SKM-1 (cell line): ENCODE data around the gene AHRR.

ENCODE experiments used
- DNase-seq: peaks from one replicate; lab custom pipeline; 2025; ENCODE audit not compliant: unreplicated experiment; lab: John Stamatoyannopoulos, UW

Gene AHRR

DNA sequence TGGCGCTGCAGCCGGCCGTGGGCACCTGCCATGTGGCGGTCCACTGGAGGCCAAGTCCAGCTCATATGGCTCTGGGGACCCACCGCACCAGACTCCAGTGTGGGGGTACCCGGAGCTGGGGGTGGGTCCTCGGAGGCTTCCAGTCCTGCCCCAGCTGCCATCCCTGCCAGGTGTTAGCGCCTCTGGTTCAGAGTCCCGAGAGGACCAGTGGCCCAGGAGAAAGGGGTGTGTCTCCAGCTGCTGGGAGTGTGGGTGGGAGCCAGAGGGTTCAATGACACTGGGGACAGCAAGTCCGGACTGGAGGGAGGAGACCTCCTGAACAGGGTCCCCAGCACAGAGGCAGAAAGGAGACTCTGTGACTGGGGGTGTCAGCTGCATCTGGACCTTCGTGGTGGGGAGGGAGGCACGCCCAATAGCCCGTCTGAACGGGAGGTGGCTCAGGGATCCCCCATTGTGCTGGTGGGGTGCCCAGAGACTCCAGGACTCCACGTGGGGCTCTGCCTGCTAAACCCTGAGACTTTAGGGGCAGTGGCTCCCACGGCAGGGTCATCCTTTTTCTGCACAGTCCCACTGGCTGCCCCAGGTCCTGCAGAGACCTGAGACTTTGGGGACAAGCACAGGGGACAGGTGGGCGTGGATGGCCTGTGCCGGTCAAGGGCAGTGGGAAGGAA, 2.4 kb upstream of the AHRR start:
- DNase-seq = no peak

DNA sequence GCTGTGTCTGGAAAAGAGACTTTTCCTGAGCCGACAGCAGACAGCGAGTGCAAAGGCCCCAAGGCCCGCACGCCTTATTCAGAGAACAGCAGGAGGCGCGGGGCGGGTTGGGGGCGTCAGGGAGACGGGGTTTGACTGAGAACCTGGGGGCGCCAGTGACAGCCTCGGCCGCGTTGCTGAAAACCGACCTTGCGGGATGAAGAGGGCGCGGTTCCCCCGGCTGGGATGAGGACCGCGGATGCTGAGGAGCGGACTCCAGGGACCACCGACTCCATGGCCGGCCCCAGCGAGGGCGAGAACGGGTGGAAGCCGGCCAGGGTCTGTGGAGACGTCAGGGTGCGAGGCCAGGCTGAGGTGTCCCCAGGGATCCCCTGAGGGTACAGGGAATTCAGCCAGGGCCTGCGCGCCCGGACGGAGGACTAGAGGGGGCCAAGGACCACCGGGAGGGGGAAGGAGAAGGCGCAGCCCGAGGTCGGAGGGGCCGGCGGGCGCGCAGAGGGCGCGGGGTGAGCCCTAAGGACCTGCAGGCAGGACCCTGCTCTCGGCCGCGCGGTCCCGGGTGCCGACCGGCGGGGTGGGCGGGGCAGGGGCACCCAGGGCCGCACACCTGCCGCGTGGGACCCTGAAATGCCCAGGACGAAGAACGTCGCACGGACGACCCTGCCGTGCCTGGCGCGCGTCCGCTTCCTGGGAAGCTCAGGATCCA, 837 bp upstream of the AHRR start:
- DNase-seq = no peak

DNA sequence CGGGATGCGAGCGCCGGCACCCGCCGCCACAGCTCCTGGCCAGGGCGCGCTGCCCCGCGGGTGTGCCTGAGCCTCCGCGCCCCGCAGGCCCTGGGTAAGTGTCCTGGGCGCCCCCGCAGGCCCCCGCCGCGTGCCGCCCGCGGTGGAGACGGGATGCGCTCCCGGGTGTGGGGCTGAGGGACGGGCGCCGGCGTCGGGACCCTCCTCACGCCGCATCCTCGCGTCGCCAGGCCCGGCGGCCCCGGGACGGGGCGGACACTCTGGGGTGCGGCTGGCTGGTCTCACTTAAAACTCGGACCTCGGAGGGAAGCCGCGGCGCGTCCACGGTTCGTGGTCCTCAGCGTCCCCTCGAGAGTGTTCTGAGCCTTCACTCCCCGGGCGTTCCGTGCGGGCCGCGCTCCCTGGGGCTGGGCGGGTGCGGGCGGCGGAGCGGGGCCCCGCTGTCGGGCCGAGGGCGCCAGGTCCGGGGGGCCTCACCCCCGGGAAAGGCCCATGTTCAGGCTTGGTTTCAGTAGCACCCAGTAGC, 275 bp downstream of the AHRR start:
- DNase-seq = no peak

DNA sequence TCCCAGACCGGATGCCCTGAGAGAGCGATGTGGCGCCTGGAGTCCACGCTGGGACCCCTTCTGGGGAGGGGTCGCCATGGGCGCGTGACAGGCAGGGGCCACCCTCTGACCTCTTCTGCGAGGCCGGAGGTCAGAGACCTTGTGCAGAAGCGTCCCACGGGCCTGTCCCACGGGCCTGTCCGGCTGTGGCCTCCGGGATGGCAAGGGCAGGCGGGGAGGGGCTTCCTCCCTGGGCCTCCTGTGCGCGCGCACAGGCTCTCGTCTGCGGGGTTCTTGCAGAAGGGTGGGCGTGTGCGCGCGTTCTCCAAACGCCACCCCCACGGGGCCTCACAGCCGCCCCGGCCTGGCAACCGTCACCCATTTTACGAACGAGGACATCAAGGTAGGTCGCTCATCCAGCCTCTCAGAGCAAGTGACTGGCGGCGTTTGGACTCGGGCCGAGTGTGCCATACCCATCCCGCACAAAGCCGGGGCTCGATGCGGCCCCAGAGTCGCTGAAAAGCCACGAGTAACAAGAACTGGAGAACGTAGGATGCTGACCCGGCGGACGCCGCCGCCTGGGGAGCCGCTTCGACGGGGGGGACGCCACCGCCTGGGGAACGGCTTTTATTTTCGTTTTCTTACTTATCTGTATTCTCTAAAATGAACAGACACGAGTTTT, 897 bp downstream of the AHRR start:
- DNase-seq = no peak

DNA sequence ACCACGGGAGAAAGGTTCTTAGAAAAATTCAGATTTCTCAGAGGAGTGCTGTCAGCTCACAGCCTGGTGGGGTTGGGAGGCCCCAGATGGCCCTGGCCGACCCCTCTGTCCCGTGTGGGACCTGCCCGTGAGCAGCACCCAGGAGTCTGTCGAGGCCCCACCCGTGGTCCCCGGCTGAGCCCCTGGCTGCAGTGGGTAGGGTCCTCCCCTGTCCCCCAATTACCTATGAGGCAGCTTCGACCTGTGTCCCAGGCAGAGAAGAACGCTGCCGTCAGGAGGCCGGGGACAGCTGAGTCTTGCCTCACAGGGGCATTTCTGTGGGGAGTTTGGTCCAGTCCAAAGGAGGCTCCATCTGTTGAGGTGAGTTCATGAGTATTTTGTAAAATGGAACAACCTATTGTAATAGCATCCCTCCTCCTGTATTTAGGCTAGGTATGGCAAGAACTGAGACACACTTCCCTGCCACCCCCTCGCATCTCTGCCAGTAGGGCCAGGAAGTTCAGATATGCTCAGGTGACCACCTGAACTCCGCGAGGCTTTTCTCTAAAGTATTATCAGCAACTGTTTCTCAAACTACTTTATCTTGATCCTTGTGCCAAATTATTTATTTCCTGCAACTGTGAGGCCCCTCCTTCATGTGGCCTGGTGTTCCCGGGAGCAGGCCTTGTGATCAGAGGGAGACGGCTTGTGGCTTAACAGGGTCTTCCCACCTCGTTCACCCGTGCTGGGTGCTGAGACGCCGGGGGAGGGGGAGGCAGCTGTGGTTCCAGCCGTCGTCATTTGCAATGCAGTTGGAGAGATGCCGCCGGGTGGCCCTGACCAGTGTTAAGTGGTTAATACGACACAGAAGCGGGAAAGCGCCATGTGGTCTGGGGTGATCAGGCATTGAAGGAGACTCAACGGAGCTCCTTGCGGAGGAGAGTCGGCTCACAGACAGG, 1.7 kb downstream of the AHRR start:
- DNase-seq = no peak

DNA sequence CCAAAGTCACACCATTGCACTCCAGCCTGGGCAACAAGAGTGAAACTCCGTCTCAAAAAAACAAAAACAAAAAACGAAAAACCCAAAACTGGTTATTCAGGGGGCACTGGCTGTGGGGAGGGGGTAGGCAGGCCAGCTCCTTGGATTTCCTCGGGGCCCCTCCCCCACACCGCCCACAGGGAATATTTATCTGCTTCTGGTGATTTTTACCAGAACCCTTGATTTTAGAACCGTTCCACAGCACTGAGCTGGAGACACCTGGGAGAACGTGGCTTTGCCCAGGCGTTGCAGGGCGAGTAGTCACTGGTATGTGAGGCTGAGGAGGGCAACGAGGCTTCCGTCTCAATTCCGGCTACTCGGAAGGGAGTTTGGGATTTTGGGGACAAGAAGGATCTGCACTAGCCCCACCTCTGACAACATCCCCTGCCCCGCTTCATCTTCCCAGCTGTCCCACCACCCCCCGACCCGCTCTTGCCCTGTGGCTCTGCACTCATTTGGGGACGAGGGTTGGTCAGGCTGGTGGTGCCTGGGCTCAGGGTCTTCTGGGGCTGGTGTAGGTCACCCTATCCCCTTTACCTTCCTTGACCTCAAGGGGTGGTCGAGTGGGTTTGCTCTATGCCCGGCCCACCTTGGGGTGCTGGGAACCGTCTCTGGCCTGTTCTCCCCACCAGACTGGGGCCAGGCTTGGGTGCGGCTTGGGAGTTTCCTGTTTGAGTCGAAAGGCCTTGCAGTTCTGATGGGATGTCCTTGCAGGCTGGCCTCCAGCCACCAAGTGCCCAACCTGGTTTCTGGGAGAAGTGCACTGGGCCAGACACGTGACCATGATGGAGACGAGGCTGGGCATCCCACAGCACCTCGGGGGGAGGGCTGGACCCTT, 3.5 kb downstream of the AHRR start:
- no peak for DNase-seq

DNA sequence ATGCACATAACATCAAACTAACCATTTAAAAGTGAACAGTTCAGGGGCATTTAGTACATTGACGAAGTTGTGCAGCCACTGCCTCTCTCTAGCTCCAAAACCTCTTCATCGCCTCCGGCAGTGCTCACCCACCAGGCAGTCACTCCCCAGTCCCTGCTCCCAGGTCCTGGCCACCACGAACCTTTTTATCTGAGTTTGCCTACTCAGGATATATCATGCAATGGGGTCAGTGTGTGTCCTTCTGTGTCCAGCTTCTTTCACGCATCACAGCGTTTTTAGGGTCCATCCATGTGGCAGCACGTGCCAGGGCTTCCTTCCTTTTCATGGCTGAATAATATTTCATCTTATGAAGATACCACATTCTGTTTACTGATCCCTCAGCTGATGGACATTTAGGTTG, 4.6 kb downstream of the AHRR start:
- DNase-seq = no peak

DNA sequence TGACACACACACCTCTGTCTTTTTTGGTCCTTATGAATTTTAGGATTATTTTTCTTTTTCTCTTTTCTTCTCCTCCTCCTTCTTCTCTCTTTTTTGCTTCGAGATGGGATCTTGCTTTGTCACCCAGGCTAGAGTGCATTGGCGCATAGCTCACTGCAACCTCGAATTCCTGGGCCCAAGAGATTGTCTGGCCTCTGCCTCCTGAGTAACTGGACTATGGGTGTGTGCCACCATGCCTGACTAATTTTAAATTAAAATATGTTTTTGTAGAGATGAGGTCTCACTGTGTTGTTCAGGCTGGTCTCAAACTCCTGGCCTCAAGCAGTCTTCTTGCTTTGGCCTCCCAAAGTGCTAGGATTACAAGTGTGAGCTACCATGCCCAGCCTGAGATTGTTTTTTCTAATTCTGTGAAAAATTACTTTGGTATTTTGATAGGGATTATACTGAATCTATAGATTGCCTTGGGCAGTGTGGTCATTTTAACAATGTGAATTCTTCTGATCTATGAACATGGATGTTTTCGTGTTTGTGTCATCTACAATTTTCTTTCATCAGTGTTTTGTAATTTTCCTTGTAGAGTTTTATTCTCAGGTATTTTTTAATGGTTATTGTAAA, 7.7 kb downstream of the AHRR start:
- no peak for DNase-seq

DNA sequence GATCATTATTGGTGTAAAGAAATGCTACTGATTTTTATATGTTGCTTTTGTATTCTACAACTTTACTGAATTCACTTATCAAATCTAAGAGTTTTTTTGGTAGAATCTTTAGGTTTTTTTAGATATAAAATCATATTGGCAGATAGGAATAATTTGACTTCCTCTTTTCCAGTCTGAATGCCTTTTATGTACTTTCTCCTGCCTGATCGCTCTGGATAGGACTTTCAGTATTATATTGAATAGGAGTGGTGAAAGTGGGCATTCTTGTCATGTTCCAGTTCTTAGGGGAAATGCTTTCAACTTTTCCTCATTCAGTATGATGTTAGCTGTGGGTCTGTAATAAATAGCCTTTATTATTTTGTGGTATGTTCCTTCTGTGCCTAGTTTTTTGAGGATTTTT, 8.3 kb downstream of the AHRR start:
- DNase-seq = no peak

DNA sequence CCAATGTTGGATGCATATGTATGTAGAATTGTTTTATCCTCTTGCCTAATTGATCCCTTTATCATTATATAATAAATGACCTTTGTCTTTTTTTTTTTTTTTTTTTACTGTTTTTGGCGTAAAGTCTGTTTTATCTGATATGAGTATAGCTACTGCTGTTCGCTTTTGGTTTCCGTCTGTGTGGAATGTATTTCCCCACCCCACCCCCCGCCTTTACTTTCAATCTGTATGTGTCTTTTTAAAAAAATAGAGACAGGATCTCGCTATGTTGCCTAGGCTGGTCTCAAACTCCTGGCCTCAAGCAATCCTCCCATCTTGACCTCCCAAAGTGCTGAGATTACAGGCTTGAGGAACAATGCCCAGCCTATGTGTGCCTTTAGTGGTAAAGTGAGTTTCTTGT, 11.3 kb downstream of the AHRR start:
- no peak for DNase-seq

DNA sequence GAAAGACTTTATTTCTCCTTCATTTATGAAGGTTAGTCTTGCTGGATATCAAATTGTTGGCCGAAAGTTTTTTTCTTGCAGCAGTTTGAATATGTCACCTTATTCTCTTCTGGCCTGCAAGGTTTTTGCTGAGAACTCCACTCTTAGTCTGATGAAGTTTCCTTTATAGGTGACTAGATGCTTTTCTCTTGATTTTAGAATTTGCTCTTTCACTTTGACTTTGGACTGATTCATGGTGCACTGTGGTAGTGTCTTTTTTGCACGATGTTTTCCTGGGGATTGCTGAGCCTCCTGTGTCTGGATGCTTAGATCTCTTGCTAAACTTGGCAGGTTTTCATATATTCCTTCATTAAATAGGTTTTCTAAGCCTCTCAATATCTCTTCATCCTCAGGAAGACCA, 12.4 kb downstream of the AHRR start:
- no peak for DNase-seq

DNA sequence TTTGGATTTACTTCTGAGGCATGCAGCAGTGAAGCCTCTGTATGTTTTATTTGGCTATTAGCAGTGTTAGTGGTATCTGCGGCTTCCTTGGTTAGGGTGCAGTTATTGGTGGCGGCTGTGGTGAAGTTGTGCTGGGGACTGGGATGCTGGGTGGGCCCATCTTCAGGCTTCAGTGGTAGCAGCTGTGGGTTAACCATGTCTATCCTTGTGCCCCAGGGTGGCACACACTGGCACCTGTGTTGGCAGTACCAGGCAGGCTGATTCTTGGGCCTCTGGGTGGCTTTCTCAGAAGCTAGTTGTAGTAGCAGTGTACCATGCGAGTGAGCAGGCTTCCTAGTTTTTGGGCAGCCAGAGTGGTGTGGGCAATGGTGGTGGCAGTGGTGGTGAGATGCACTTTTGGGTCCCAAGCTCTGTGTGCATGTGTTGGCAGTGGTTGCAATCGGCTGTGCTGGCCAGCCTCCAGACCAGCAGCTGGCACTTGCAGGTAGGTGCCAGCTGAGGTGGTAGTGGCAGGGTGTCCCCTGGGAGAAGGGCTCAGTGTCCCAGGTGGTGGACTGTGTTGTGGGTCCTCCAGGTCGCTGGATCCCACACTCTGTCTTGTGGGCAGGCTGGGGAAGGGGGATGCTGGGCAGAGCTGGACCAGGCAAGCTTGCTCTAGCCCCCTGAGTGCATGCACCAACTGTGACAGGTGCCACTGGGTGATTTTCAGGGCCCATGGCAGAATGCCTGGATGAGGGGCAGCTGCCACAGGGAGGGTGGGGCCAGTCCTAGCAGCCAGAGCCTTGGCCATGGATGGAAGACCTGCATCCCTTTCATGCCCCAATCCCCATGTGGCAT, 13.6 kb downstream of the AHRR start:
- no peak for DNase-seq

DNA sequence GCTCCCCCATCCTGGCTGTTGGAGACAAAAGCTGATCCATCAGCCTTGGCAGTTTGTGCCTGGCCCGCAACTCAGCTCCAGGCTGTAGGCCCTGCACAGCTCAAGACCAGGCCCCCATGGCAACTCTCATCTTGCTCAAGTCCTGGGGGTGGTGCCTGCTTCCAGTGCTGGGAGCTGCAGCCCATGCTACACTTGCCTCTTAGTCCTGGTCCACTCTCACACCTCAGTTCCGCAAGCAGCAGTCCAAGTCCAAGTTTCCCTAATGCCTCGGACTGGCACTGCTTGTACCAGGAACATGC, 14.2 kb downstream of the AHRR start:
- no peak for DNase-seq

DNA sequence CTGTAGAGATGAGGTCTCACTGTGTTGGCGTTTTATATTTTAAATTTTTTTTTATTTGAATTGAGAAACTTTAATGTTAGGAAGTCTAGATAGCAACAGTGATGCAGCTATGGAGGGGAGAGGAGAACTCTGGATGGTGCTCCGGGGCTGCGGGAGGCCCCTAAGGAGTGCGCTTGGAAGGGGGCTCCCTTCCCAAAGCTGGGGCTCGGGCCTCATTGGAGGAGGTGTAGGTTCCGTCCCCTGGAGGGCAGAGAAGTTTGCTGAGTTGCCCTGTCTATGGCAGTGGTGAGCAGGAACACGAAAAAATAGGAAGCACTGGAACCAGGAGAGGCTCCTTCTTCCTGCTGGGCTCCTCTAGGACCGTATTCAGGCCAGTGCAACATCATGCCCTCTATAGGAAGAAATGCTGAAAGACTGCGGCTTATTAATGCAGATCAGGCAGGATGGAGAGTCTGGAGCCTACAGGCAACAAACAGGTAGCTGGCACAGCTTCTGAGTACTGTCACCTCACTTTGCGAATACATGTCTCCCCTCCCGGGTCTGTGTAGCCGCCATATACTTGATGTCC, 16.1 kb downstream of the AHRR start:
- no peak for DNase-seq

DNA sequence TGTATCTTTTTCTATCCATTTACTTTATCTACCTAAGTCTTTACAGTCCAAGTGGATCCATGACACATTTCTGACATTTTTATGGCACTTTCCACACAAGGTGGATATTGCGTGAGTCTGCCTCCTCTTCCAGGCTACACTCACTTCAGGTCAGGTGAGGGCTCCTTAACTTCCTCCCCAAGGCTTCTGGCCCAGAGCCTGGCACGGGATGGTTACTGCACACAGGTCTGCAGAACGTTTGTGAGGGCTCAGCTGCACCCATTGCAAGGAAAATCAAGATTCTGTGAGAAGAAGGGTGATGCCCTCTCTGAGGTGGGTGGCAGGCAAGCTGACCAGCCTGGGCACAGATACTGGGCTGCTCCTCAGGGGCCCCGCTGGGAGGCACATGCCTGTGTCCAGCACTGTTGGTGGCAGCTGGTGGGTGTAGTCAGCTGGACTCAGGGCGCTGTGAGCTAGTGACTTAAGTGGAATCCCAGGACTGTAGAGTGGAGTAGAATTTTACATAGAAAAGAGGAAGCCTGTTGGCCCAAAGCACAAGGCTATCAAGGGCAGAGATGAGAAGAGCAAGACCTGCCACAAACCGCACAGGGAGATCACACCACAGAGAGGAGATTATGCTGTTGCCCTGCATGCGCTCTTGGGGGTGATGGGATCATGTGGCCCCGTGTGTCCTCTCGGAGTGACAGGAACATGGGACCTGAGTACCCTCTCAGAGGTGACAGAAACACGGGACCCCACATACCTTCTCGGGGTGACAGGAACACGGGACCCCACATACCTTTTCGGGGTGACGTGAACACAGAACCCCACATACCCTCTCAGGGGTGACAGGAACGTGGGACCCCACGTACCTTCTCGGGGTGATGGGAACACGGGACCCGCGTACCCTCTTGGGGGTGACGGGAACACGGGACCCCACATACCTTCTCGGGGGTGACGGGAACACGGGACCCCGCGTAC, 21.3 kb downstream of the AHRR start:
- no peak for DNase-seq

DNA sequence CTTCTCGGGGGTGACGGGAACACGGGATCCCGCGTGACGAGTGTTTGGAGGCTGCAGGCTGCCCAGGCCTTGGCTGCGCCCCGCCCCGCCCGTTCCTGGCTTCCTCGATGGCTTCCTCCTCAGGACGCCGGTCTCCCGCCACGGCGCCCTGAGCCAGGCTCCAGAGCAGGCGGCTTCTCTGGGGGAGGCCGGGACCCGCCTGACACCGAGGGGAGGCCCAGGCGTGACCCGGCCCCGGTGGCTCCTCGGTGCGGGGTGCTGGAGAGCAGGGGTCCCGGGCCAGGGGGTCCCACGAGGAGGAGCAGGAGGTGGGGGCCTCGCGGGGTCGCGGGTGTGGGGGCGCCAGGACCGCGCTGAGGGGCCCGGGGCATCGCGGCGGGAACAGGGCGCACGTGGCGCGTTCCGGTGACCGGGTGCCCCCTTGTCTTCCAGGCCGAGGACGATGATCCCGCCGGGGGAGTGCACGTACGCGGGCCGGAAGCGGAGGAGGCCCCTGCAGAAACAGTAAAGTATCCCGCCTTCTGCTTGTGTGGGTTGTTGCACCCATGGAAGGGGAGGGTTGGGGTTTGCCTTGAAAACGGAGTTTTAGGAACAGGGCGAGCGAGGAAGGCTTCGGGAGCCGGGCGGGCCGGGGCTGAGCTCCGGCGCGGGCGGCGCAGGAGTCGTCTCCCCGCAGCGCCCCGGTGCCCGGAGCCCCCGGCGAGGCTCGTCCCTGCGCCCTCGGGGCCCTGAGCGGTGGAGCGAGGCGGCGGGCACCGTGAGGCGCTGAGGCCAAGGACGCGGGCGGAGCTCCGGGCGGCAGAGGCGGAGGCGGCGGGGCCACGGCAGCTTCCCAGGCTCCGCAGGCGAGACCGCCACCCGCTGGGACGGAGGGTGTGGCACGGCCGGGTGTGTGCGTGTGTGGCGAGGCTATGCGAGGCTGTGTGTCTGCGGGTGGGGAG, 22.2 kb downstream of the AHRR start:
- no peak for DNase-seq
